ENCODE data around the gene FRS2. TPM values are rescaled to one million over a fixed set of nuclear protein-coding genes. Genes with fewer than 3 reads are reported as not detected.
A peak's percentile ranks its signal among the peaks of the same experiment; 100 is the strongest.

FRS2 gene
- total RNA-seq, 2 donors from 2014 or later, result 39.5 to 65.6 TPM

- peaks cover 7% of the 10 kb centered on the region for H3K4me1 ChIP-seq (replicated peaks)
- no peaks in the 10 kb centered on the region for H3K36me3 ChIP-seq
- H3K9me3 ChIP-seq, result no peaks in the 10 kb centered on the region
- H3K27ac ChIP-seq, result no peak overlapping the region
- 67% methylated on average over 6 of the region's 6 CpGs for WGBS
- peak; percentile 13 for DNase-seq (ENCODE audit: low spot score)
- TF ChIP-seq POLR2AphosphoS5 (IDR thresholded peaks at IDR 0.05) (peak; percentile 19), CTCF (IDR thresholded peaks at IDR 0.05) (no peak)
- intact Hi-C loops (cut with DNase I), result no loop called here
- no peaks in the 10 kb centered on the region for H3K27me3 ChIP-seq (replicated peaks; ENCODE audit: insufficient read depth)
- H3K4me3 ChIP-seq, result no peak overlapping the region
Measured at GRCh38 chr12:69511469-69512267, 41.5 kb downstream of the FRS2 start.

GRCh38 chr12:69512820-69513219 lies 42.6 kb downstream of the FRS2 start:
- 62% methylated on average over 2 of the region's 2 CpGs for WGBS
- H3K4me3 ChIP-seq, result no peak overlapping the region
- no peaks in the 10 kb centered on the region for H3K36me3 ChIP-seq
- no peak overlapping the region for H3K27ac ChIP-seq
- DNase-seq (ENCODE audit: low spot score), result no peak
- intact Hi-C loops (cut with DNase I), result no loop called here
- H3K27me3 ChIP-seq (replicated peaks; ENCODE audit: insufficient read depth), result no peaks in the 10 kb centered on the region
- TF ChIP-seq POLR2A (IDR thresholded peaks at IDR 0.05), result no peak
- no peak for TF ChIP-seq CTCF (IDR thresholded peaks at IDR 0.05)
- no peak for TF ChIP-seq POLR2AphosphoS5 (IDR thresholded peaks at IDR 0.05)
- H3K4me1 ChIP-seq (replicated peaks), result peaks cover 7% of the 10 kb centered on the region
- no peaks in the 10 kb centered on the region for H3K9me3 ChIP-seq

GRCh38 chr12:69513297-69513696 lies 43.1 kb downstream of the FRS2 start:
- 86% methylated on average over 1 of the region's 1 CpG for WGBS
- peaks cover 7% of the 10 kb centered on the region for H3K4me1 ChIP-seq (replicated peaks)
- intact Hi-C loops (cut with DNase I), result no loop called here

GRCh38 chr12:69514111-69514510 lies 43.9 kb downstream of the FRS2 start:
- WGBS, result 92% methylated on average over 2 of the region's 2 CpGs
- no peak for DNase-seq (ENCODE audit: low spot score)
- H3K27ac ChIP-seq, result no peak overlapping the region
- H3K4me3 ChIP-seq, result no peak overlapping the region
- no peaks in the 10 kb centered on the region for H3K27me3 ChIP-seq (replicated peaks; ENCODE audit: insufficient read depth)
- H3K36me3 ChIP-seq, result no peaks in the 10 kb centered on the region
- peaks cover 7% of the 10 kb centered on the region for H3K4me1 ChIP-seq (replicated peaks)
- H3K9me3 ChIP-seq, result no peaks in the 10 kb centered on the region
- intact Hi-C loops (cut with DNase I), result no loop called here
- TF ChIP-seq CTCF (IDR thresholded peaks at IDR 0.05) (no peak), POLR2A (IDR thresholded peaks at IDR 0.05) (no peak)

More at GRCh38 chr12:69513297-69513696, 43.1 kb downstream of the FRS2 start:
- TF ChIP-seq CTCF (IDR thresholded peaks at IDR 0.05) (no peak), POLR2A (IDR thresholded peaks at IDR 0.05) (no peak), POLR2AphosphoS5 (IDR thresholded peaks at IDR 0.05) (no peak)
- DNase-seq (ENCODE audit: low spot score), result no peak
- H3K9me3 ChIP-seq, result no peaks in the 10 kb centered on the region
- no peak overlapping the region for H3K27ac ChIP-seq
- H3K27me3 ChIP-seq (replicated peaks; ENCODE audit: insufficient read depth), result no peaks in the 10 kb centered on the region
- H3K36me3 ChIP-seq, result no peaks in the 10 kb centered on the region
- no peak overlapping the region for H3K4me3 ChIP-seq

- Histone ChIP-seq H3K4me3 (no peak overlapping the region), H3K27ac (no peak overlapping the region), H3K36me3 (no peaks in the 10 kb centered on the region), H3K27me3 (replicated peaks; ENCODE audit: insufficient read depth) (no peaks in the 10 kb centered on the region), H3K9me3 (no peaks in the 10 kb centered on the region), H3K4me1 (replicated peaks) (peaks cover 7% of the 10 kb centered on the region)
- no peak for TF ChIP-seq CTCF (IDR thresholded peaks at IDR 0.05)
- TF ChIP-seq POLR2A (IDR thresholded peaks at IDR 0.05), result no peak
- TF ChIP-seq POLR2AphosphoS5 (IDR thresholded peaks at IDR 0.05), result no peak
- DNase-seq (ENCODE audit: low spot score), result no peak
- intact Hi-C loops (cut with DNase I), result no loop called here
Measured at GRCh38 chr12:69514845-69515244, 44.7 kb downstream of the FRS2 start.

All from prostate gland (tissue), 2 donors.